ENCODE measurements around the gene PLPPR5. TPM values are rescaled to one million over a fixed set of nuclear protein-coding genes. Genes with fewer than 3 reads are reported as not detected.

PLPPR5 gene
- total and polyA plus RNA-seq, 9 of the 15 experiments (the other 6 are each of a cell fraction or from before 2014, with no cell fraction given) = not detected

DNA sequence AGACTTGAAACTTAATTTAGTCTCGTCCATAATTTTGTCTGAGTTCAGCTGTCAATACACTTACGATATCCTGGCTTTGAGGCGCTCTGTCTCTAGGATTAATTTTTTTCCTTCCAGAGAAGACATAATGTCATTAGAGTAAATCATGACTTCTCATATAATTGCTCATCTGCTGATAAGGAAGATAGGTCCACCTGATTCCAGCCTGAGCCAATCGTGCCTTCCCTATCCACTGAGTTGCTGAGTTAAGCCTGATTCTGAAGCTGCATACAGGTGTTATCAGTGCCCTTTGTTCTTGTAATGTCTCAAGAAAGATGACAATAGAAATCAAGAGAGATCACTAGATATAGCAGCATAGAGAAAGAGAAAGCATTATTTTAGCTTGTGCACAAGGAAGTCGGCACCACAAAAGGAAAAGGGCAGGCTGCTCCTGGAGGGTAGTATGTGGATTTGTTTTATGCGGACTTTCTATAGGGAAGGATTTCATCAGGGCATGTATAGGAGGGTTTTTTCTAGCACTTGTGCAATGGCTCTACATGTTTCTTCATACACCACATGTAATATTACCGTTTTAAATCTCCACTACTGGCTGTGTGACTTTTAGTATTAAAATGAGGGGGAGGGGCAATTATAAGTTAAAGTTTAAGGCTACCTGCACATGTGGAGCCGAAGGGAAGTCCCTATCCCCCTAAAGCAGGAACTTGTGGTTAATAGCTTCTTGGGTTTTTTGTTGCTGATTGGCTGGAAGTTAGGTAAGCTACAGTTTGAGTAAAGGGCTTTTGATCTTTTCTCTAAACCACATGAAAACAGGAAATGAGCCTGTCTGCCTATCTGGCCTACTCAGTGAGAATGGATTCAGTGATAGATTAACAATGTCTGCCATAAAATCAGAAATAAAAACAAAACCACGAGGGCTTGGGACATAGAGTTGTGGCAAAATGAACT is 133.4 kb downstream of the PLPPR5 start:
- ChIA-PET CTCF (ENCODE audit: low intra/inter-chr PET ratio) (no interaction called here), POLR2A (no interaction called here)
- Histone ChIP-seq H3K9me3 (replicated peaks; ENCODE audit: control insufficient read depth, insufficient read depth, low read depth, low read length) (no peaks in the 10 kb centered on the region), H3K79me2 (ENCODE audit: control insufficient read depth, insufficient read depth, low read length) (no peaks in the 10 kb centered on the region), H4K20me1 (replicated peaks; ENCODE audit: control insufficient read depth, insufficient read depth, low read length) (no peaks in the 10 kb centered on the region), H3K27me3 (ENCODE audit: control insufficient read depth in 2 of 2, insufficient read depth in 2 of 2, low read length in 2 of 2) (no peaks in the 10 kb centered on the region), H2AFZ (ENCODE audit: low read depth, low read length) (no peak overlapping the region), H3K4me3 (no peak overlapping the region), H3K27ac (ENCODE audit: extremely low read depth, low read depth, low read length) (no peak overlapping the region), H3K36me3 (ENCODE audit: control insufficient read depth, insufficient read depth, low read length) (no peaks in the 10 kb centered on the region), H3K9me1 (ENCODE audit: control insufficient read depth, insufficient read depth, low read length) (no peaks in the 10 kb centered on the region), H3K4me1 (replicated peaks in 1 of 2; ENCODE audit: control insufficient read depth in 2 of 2, insufficient read depth in 2 of 2, low read length in 2 of 2) (no peaks in the 10 kb centered on the region), H3K9ac (ENCODE audit: insufficient read depth in 1 of 2, low read depth in 2 of 2, low read length in 2 of 2) (no peak overlapping the region), H3K4me2 (ENCODE audit: insufficient read depth, low read length) (no peak overlapping the region)
- in situ Hi-C loops (cut with MboI) = no loop called here
- WGBS (ENCODE audit: insufficient coverage, low coverage, missing lambda C conversion rate) = 0% methylated on average over 8 of the region's 9 CpGs
- DNase-seq (ENCODE audit: extremely low read depth in 1 of 4, low spot score in 3 of 4) (no peak), FAIRE-seq (no peak), ATAC-seq (no peak)
- no TSS peak for BruUV-seq (replicated peaks)
- no peak for TF ChIP-seq NR2C2 (CRISPR knock-in tag; IDR thresholded peaks at IDR 0.05)
- TF ChIP-seq NR2C2 (tag; IDR thresholded peaks at IDR 0.05) = no peak
- TF ChIP-seq HDAC2 (IDR thresholded peaks at IDR 0.05) = no peak
- no peak for TF ChIP-seq DIDO1 (tag; IDR thresholded peaks at IDR 0.05; ENCODE audit: low read depth)
- TF ChIP-seq, protein P1, sequence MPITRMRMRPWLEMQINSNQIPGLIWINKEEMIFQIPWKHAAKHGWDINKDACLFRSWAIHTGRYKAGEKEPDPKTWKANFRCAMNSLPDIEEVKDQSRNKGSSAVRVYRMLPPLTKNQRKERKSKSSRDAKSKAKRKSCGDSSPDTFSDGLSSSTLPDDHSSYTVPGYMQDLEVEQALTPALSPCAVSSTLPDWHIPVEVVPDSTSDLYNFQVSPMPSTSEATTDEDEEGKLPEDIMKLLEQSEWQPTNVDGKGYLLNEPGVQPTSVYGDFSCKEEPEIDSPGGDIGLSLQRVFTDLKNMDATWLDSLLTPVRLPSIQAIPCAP (CRISPR knock-in tag; IDR thresholded peaks at IDR 0.05; ENCODE audit: borderline replicate concordance) = no peak
- TF ChIP-seq ZBTB17 (CRISPR knock-in tag; IDR thresholded peaks at IDR 0.05) = peak; percentile 93
- TF ChIP-seq ZC3H8 (IDR thresholded peaks at IDR 0.05) = no peak
- intact Hi-C loops (cut with micrococcal nuclease) = no loop called here
